ENCODE measurements around the gene YEATS4.

Gene YEATS4

GRCh38 chr12:69423037-69423905 is 63.7 kb downstream of the YEATS4 start:
- no peak overlapping the region for H3K9ac ChIP-seq (ENCODE audit: low read depth, low read length)
- H3K9me3 ChIP-seq (ENCODE audit: insufficient read depth, low read depth, low read length): no peaks in the 10 kb centered on the region
- H3K4me1 ChIP-seq (ENCODE audit: insufficient read depth, low read length): no peaks in the 10 kb centered on the region
- H3K27me3 ChIP-seq (ENCODE audit: insufficient read depth, low read length): no peaks in the 10 kb centered on the region
- no peaks in the 10 kb centered on the region for H3K36me3 ChIP-seq (ENCODE audit: insufficient read depth, low read depth, low read length)
- H3K27ac ChIP-seq (ENCODE audit: low read length): no peak overlapping the region
- H3K4me3 ChIP-seq (ENCODE audit: low read length): no peak overlapping the region

GRCh38 chr12:69425417-69425816 is 65.9 kb downstream of the YEATS4 start:
- H3K4me3 ChIP-seq (ENCODE audit: low read length): no peak overlapping the region
- no peak overlapping the region for H3K9ac ChIP-seq (ENCODE audit: low read depth, low read length)
- no peaks in the 10 kb centered on the region for H3K9me3 ChIP-seq (ENCODE audit: insufficient read depth, low read depth, low read length)
- no peaks in the 10 kb centered on the region for H3K4me1 ChIP-seq (ENCODE audit: insufficient read depth, low read length)
- H3K36me3 ChIP-seq (ENCODE audit: insufficient read depth, low read depth, low read length): no peaks in the 10 kb centered on the region
- no peak overlapping the region for H3K27ac ChIP-seq (ENCODE audit: low read length)
- no peaks in the 10 kb centered on the region for H3K27me3 ChIP-seq (ENCODE audit: insufficient read depth, low read length)

- Histone ChIP-seq H3K27ac (ENCODE audit: low read length) (no peak overlapping the region), H3K4me1 (ENCODE audit: insufficient read depth, low read length) (no peaks in the 10 kb centered on the region), H3K27me3 (ENCODE audit: insufficient read depth, low read length) (no peaks in the 10 kb centered on the region), H3K36me3 (ENCODE audit: insufficient read depth, low read depth, low read length) (no peaks in the 10 kb centered on the region), H3K9me3 (ENCODE audit: insufficient read depth, low read depth, low read length) (no peaks in the 10 kb centered on the region), H3K9ac (ENCODE audit: low read depth, low read length) (no peak overlapping the region), H3K4me3 (ENCODE audit: low read length) (no peak overlapping the region)
Measured at GRCh38 chr12:69428351-69429073, 69.0 kb downstream of the YEATS4 start.

GRCh38 chr12:69430942-69431590 is 71.5 kb downstream of the YEATS4 start:
- no peak overlapping the region for H3K27ac ChIP-seq (ENCODE audit: low read length)
- no peaks in the 10 kb centered on the region for H3K27me3 ChIP-seq (ENCODE audit: insufficient read depth, low read length)
- no peaks in the 10 kb centered on the region for H3K4me1 ChIP-seq (ENCODE audit: insufficient read depth, low read length)
- H3K36me3 ChIP-seq (ENCODE audit: insufficient read depth, low read depth, low read length): no peaks in the 10 kb centered on the region
- no peak overlapping the region for H3K9ac ChIP-seq (ENCODE audit: low read depth, low read length)
- H3K4me3 ChIP-seq (ENCODE audit: low read length): no peak overlapping the region
- no peaks in the 10 kb centered on the region for H3K9me3 ChIP-seq (ENCODE audit: insufficient read depth, low read depth, low read length)

GRCh38 chr12:69431591-69432222 is 72.2 kb downstream of the YEATS4 start:
- Histone ChIP-seq H3K27ac (ENCODE audit: low read length) (no peak overlapping the region), H3K9ac (ENCODE audit: low read depth, low read length) (no peak overlapping the region), H3K9me3 (ENCODE audit: insufficient read depth, low read depth, low read length) (no peaks in the 10 kb centered on the region), H3K27me3 (ENCODE audit: insufficient read depth, low read length) (no peaks in the 10 kb centered on the region), H3K4me3 (ENCODE audit: low read length) (no peak overlapping the region), H3K36me3 (ENCODE audit: insufficient read depth, low read depth, low read length) (no peaks in the 10 kb centered on the region), H3K4me1 (ENCODE audit: insufficient read depth, low read length) (no peaks in the 10 kb centered on the region)

GRCh38 chr12:69433653-69434052 is 74.1 kb downstream of the YEATS4 start:
- Histone ChIP-seq H3K4me3 (ENCODE audit: low read length) (no peak overlapping the region), H3K9ac (ENCODE audit: low read depth, low read length) (no peak overlapping the region), H3K4me1 (ENCODE audit: insufficient read depth, low read length) (no peaks in the 10 kb centered on the region), H3K27ac (ENCODE audit: low read length) (no peak overlapping the region), H3K27me3 (ENCODE audit: insufficient read depth, low read length) (no peaks in the 10 kb centered on the region), H3K36me3 (ENCODE audit: insufficient read depth, low read depth, low read length) (no peaks in the 10 kb centered on the region), H3K9me3 (ENCODE audit: insufficient read depth, low read depth, low read length) (no peaks in the 10 kb centered on the region)

- no peak overlapping the region for H3K9ac ChIP-seq (ENCODE audit: low read depth, low read length)
- no peaks in the 10 kb centered on the region for H3K4me1 ChIP-seq (ENCODE audit: insufficient read depth, low read length)
- no peak overlapping the region for H3K4me3 ChIP-seq (ENCODE audit: low read length)
- no peak overlapping the region for H3K27ac ChIP-seq (ENCODE audit: low read length)
- no peaks in the 10 kb centered on the region for H3K27me3 ChIP-seq (ENCODE audit: insufficient read depth, low read length)
- no peaks in the 10 kb centered on the region for H3K9me3 ChIP-seq (ENCODE audit: insufficient read depth, low read depth, low read length)
- no peaks in the 10 kb centered on the region for H3K36me3 ChIP-seq (ENCODE audit: insufficient read depth, low read depth, low read length)
Measured at GRCh38 chr12:69435644-69436043, 76.1 kb downstream of the YEATS4 start.

GRCh38 chr12:69437073-69437472 is 77.5 kb downstream of the YEATS4 start:
- no peak overlapping the region for H3K4me3 ChIP-seq (ENCODE audit: low read length)
- no peaks in the 10 kb centered on the region for H3K27me3 ChIP-seq (ENCODE audit: insufficient read depth, low read length)
- H3K27ac ChIP-seq (ENCODE audit: low read length): no peak overlapping the region
- no peaks in the 10 kb centered on the region for H3K36me3 ChIP-seq (ENCODE audit: insufficient read depth, low read depth, low read length)
- H3K4me1 ChIP-seq (ENCODE audit: insufficient read depth, low read length): no peaks in the 10 kb centered on the region
- no peaks in the 10 kb centered on the region for H3K9me3 ChIP-seq (ENCODE audit: insufficient read depth, low read depth, low read length)
- no peak overlapping the region for H3K9ac ChIP-seq (ENCODE audit: low read depth, low read length)

GRCh38 chr12:69438539-69438938 is 79.0 kb downstream of the YEATS4 start:
- Histone ChIP-seq H3K9me3 (ENCODE audit: insufficient read depth, low read depth, low read length) (no peaks in the 10 kb centered on the region), H3K27ac (ENCODE audit: low read length) (no peak overlapping the region), H3K4me3 (ENCODE audit: low read length) (no peak overlapping the region), H3K27me3 (ENCODE audit: insufficient read depth, low read length) (no peaks in the 10 kb centered on the region), H3K4me1 (ENCODE audit: insufficient read depth, low read length) (no peaks in the 10 kb centered on the region), H3K9ac (ENCODE audit: low read depth, low read length) (no peak overlapping the region), H3K36me3 (ENCODE audit: insufficient read depth, low read depth, low read length) (no peaks in the 10 kb centered on the region)

GRCh38 chr12:69440016-69440415 is 80.5 kb downstream of the YEATS4 start:
- Histone ChIP-seq H3K4me1 (ENCODE audit: insufficient read depth, low read length) (no peaks in the 10 kb centered on the region), H3K9me3 (ENCODE audit: insufficient read depth, low read depth, low read length) (no peaks in the 10 kb centered on the region), H3K9ac (ENCODE audit: low read depth, low read length) (no peak overlapping the region), H3K4me3 (ENCODE audit: low read length) (no peak overlapping the region), H3K27me3 (ENCODE audit: insufficient read depth, low read length) (no peaks in the 10 kb centered on the region), H3K27ac (ENCODE audit: low read length) (no peak overlapping the region), H3K36me3 (ENCODE audit: insufficient read depth, low read depth, low read length) (no peaks in the 10 kb centered on the region)

Measured in iPS-20b (cell line).